Measurements from ENCODE around the gene IL10.

Gene IL10

GRCh38 chr1:206757524-206758266 is 14.6 kb downstream of the IL10 start:
- no peak for TF ChIP-seq CTCF (IDR thresholded peaks at IDR 0.05; ENCODE audit: low read depth, low read length, missing control alignments)
- DNase-seq (ENCODE audit: low read depth): no peak
- no peak overlapping the region for H3K4me3 ChIP-seq (ENCODE audit: low read depth, low read length)
- in situ Hi-C loops (cut with HindIII; ENCODE audit: low sequenced_read_pairs): no loop called here

GRCh38 chr1:206754011-206754410 is 18.3 kb downstream of the IL10 start:
- in situ Hi-C loops (cut with HindIII; ENCODE audit: low sequenced_read_pairs): no loop called here
- no peak for TF ChIP-seq CTCF (IDR thresholded peaks at IDR 0.05; ENCODE audit: low read depth, low read length, missing control alignments)

GRCh38 chr1:206753141-206753540 is 19.2 kb downstream of the IL10 start:
- TF ChIP-seq CTCF (IDR thresholded peaks at IDR 0.05; ENCODE audit: low read depth, low read length, missing control alignments): no peak
- DNase-seq (ENCODE audit: low read depth): no peak
- in situ Hi-C loops (cut with HindIII; ENCODE audit: low sequenced_read_pairs): no loop called here
- H3K4me3 ChIP-seq (ENCODE audit: low read depth, low read length): no peak overlapping the region

More at GRCh38 chr1:206754011-206754410, 18.3 kb downstream of the IL10 start:
- no peak for DNase-seq (ENCODE audit: low read depth)
- no peak overlapping the region for H3K4me3 ChIP-seq (ENCODE audit: low read depth, low read length)

- no peak for TF ChIP-seq CTCF (IDR thresholded peaks at IDR 0.05; ENCODE audit: low read depth, low read length, missing control alignments)
- no peak for DNase-seq (ENCODE audit: low read depth)
- H3K4me3 ChIP-seq (ENCODE audit: low read depth, low read length): no peak overlapping the region
- in situ Hi-C loops (cut with HindIII; ENCODE audit: low sequenced_read_pairs): no loop called here
These were observed 19.8 kb downstream of the IL10 start for GRCh38 chr1:206752481-206752880.

GRCh38 chr1:206751891-206752290 is 20.4 kb downstream of the IL10 start:
- no peak overlapping the region for H3K4me3 ChIP-seq (ENCODE audit: low read depth, low read length)
- DNase-seq (ENCODE audit: low read depth): no peak
- in situ Hi-C loops (cut with HindIII; ENCODE audit: low sequenced_read_pairs): no loop called here
- TF ChIP-seq CTCF (IDR thresholded peaks at IDR 0.05; ENCODE audit: low read depth, low read length, missing control alignments): no peak

GRCh38 chr1:206748348-206749030 is 23.8 kb downstream of the IL10 start:
- TF ChIP-seq CTCF (IDR thresholded peaks at IDR 0.05; ENCODE audit: low read depth, low read length, missing control alignments): no peak
- no peak for DNase-seq (ENCODE audit: low read depth)
- in situ Hi-C loops (cut with HindIII; ENCODE audit: low sequenced_read_pairs): loop anchor here (25.0 kb wide), 1 partner anchor 164 kb away; the partner anchor contains the start of gene FCMR
- H3K4me3 ChIP-seq (ENCODE audit: low read depth, low read length): no peak overlapping the region
